Kidney (tissue), 14 donors: ENCODE data around the gene MAML2. TPM values are rescaled to one million over a fixed set of nuclear protein-coding genes. Genes with fewer than 3 reads are reported as not detected.

ENCODE experiments used
- DNase-seq, 5 donors: peaks; one replicate each; pipeline ENCODE4 v3.0.0-alpha.2; 2013 to 2020
- FAIRE-seq: peaks from 2 replicates; lab custom pipeline; 2012; peaks lifted over from hg19 to GRCh38; lab: Jason Lieb, UNC
- H3K27ac ChIP-seq, 2 donors: one replicate each; pipeline ENCODE4 v1.7.0; 2013; ENCODE audit warnings: low read depth in 2 of 2, low read length in 2 of 2, inconsistent platforms in 1 of 2
- H3K27me3 ChIP-seq: one replicate; pipeline ENCODE4 v1.7.1; 2013; ENCODE audit warnings: low read length, inconsistent platforms; ENCODE audit not compliant: control insufficient read depth, insufficient read depth
- H3K36me3 ChIP-seq, 3 donors: one replicate each; pipeline versions ENCODE4 v1.7.0 to v1.7.1; 2013; ENCODE audit warnings: low read length in 3 of 3, control low read depth in 1 of 3, inconsistent platforms in 1 of 3; ENCODE audit not compliant: insufficient read depth in 3 of 3, control insufficient read depth in 2 of 3
- H3K4me1 ChIP-seq, 3 donors: one replicate each; pipeline versions ENCODE4 v1.7.0 to v1.7.1; 2013; ENCODE audit warnings: low read length in 3 of 3, inconsistent platforms in 1 of 3, low read depth in 1 of 3; ENCODE audit not compliant: control insufficient read depth in 2 of 3, insufficient read depth in 2 of 3
- H3K4me3 ChIP-seq, 3 donors: one replicate each; pipeline versions ENCODE4 v1.7.0 to v1.8.1; 2013; ENCODE audit warnings: low read length in 3 of 3, control low read depth in 1 of 3, inconsistent platforms in 1 of 3
- H3K9ac ChIP-seq, 3 donors: one replicate each; pipeline versions ENCODE4 v1.7.0 to v1.7.1; 2013; ENCODE audit warnings: low read length in 3 of 3, control low read depth in 1 of 3, inconsistent platforms in 1 of 3
- H3K9me3 ChIP-seq, 3 donors: one replicate each; pipeline versions ENCODE4 v1.7.0 to v1.7.1; 2013; ENCODE audit warnings: low read length in 3 of 3, control low read depth in 1 of 3, inconsistent platforms in 1 of 3; ENCODE audit not compliant: control insufficient read depth in 2 of 3, insufficient read depth in 1 of 3
- CTCF ChIP-seq: IDR thresholded peaks from 3 replicates; pipeline ENCODE4 v1.5.1; 2012; ENCODE audit warnings: mild to moderate bottlenecking, moderate library complexity, borderline replicate concordance; ENCODE audit not compliant: insufficient read depth; ENCODE audit errors: extremely low read depth
- intact Hi-C: fragments of 100-400 bp; cut with DNase I; formaldehyde crosslinking; loops from one replicate; pipeline ENCODE4 v1.11.1; 2022
- polyA plus RNA-seq: library from polyadenylated mRNA; stranded (reverse); fragments of 350-450 nt; fragmentation: Illumina TruSeq; extraction: RNeasy Lipid Tissue Mini Kit (QIAGEN cat#74804); gene quantifications from one replicate; pipeline ENCODE4 v1.2.3, GENCODE V29; 2014; ENCODE audit warnings: low read depth, low replicate concordance; ENCODE audit not compliant: insufficient read depth
- total RNA-seq: library from RNA; stranded (reverse); fragmentation: NEBNext Ultra II Directional; extraction: Animal tissue kit (Norgen Biotek cat#: 25700); gene quantifications from one replicate; pipeline ENCODE4 v1.2.1, GENCODE V29; 2021
- donor health status: control.
- donor health status: control.
- donor health status: control.
- donor health status: control.
- donor health status: control.
- donor health status: DM: yes; HTN: yes; CAD: no.
- donor health status: Normal renal cell carcinoma (clear cell type).

MAML2 gene
- total and polyA plus RNA-seq, 2 donors from 2014 or later = 4.9 to 32.3 TPM

DNA sequence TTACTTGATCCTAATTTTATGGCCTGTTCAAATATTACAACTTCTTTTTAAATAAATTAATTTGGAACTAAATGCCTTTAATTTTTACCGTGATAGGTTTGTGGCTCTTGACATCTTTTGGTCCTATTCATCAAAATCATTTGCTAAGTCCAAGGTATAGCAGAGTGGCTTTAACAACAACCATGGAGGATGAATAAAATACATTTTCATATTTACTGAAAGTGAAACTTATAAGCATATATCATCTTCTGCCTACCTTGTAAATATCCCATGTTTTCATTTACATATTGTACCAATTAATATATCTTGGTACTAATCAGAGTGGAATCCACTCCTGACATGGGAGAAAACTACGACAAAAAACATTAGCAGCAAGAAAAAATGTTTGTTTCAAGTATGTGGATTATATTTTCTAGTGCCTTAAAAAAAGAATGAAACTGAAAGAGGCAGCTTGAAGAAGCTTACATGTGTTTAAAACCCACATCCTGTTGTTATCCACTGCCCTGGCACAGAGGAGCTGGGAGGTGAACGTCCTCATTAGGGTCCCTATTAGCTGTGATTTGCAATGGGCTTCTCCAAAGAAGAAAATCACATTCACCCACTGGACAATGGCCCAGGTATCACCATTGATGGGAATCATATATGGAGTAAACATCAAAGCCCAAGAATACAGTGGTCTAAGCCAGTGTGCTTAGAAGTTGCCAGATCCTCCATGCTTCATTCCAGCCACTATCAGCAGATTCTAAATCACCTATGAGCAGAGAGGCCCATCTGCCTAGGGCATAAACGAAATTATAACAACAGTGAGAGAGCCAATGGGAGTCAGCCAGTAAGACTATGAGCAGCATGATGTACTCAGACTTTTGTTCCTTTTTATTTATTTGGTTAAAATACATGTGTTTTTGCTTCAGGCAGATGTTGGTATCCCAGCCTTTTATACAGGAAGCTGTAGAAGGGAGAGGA is 84.7 kb downstream of the MAML2 start:
- DNase-seq (no peak), FAIRE-seq (no peak)
- Histone ChIP-seq H3K9ac (peak overlapping the region in 1 of 3 donors; percentile 17), H3K4me1 (peaks cover 15 to 45% (median 21%) of the 10 kb centered on the region in 3 donors), H3K27ac (peak overlapping the region; percentile 7 to 89), H3K9me3 (no peaks in the 10 kb centered on the region), H3K4me3 (no peak overlapping the region), H3K36me3 (no peaks in the 10 kb centered on the region), H3K27me3 (no peaks in the 10 kb centered on the region)
- TF ChIP-seq CTCF = no peak
- intact Hi-C loops = no loop called here

DNA sequence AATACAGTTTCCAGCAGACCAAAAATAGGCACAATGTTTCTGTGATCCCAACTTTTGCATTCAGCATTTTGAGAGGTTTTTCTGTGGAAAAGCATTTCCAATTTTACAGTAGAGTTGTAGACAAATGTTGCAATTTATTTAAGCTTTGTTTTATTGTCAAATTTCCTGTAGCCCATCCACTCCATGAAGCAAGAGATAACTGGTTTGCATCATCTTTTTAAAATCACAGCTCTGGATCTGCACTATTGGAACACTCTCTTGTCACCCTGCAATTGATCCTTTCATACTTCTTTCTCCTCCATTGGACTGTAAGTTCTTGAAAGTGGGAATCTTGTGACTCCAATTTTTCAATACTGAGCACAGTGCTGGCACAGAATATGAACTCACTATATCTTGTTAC is 86.0 kb downstream of the MAML2 start:
- peaks cover 15 to 45% (median 21%) of the 10 kb centered on the region in 3 donors for H3K4me1 ChIP-seq
- no peak overlapping the region for H3K9ac ChIP-seq

DNA sequence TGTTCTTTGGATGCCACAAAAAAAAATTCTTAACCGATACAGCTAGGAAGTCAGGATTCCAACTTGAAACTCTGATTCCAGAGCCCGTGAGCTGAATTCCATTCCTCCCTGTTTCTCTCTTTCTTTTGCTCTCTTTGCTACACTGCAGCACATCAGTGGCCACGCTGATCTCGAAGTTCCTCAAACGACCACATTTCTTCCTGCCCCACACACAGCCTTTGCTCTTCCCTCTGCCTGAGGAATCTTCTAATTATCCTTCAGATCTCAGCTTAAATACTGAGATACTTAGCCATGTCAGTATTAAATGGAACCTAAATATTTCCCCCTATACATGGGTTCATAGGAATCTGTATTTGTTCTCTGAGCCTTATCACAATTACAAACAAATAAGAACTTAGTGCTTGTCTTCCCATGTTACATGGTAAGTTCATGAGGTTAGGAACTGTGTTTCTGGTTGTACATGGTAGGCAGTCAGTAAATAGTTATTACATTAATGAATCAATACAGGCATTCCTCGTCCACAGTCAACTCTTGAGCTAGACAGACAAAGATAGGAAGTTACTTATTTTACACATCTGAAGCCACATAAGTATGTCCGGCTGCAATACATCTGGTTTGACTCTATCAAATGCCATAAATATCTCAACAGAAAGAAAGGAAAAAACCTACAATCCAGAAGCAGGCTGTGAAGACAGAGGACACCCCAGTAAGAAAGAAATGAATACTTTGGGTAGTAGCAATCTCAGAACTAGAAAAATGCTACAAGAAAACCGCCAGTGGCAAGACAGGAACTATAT is 86.6 kb downstream of the MAML2 start:
- no peak for DNase-seq
- H3K9ac ChIP-seq = no peak overlapping the region

More for the DNA sequence above, 86.0 kb downstream of the MAML2 start:
- no peaks in the 10 kb centered on the region for H3K36me3 ChIP-seq
- FAIRE-seq (no peak), DNase-seq (no peak)
- H3K4me3 ChIP-seq = no peak overlapping the region
- TF ChIP-seq CTCF = no peak
- intact Hi-C loops = no loop called here
- H3K9me3 ChIP-seq = no peaks in the 10 kb centered on the region
- H3K27ac ChIP-seq = no peak overlapping the region
- no peaks in the 10 kb centered on the region for H3K27me3 ChIP-seq

More for the DNA sequence above, 86.6 kb downstream of the MAML2 start:
- Histone ChIP-seq H3K27ac (no peak overlapping the region), H3K36me3 (no peaks in the 10 kb centered on the region), H3K27me3 (no peaks in the 10 kb centered on the region), H3K4me1 (peaks cover 15 to 45% (median 21%) of the 10 kb centered on the region in 3 donors), H3K9me3 (no peaks in the 10 kb centered on the region), H3K4me3 (no peak overlapping the region)
- no peak for TF ChIP-seq CTCF
- intact Hi-C loops = no loop called here
- no peak for FAIRE-seq
